ENCODE results near the gene BMPR2.

BMPR2 gene

GRCh38 chr2:202612145-202612544 lies 236.0 kb downstream of the BMPR2 start:
- Histone ChIP-seq H3K9ac (ENCODE audit: low read length) (no peak overlapping the region), H3K36me3 (ENCODE audit: control insufficient read depth, low read depth, low read length) (no peaks in the 10 kb centered on the region), H3K27ac (ENCODE audit: low read length) (no peak overlapping the region), H3K4me1 (ENCODE audit: control insufficient read depth, low read depth, low read length) (no peaks in the 10 kb centered on the region), H3K9me3 (ENCODE audit: control insufficient read depth, low read depth, low read length) (no peaks in the 10 kb centered on the region), H3K4me3 (ENCODE audit: low read length) (no peak overlapping the region), H3K27me3 (ENCODE audit: control insufficient read depth, insufficient read depth, low read length) (no peaks in the 10 kb centered on the region)

GRCh38 chr2:202613479-202613878 lies 237.4 kb downstream of the BMPR2 start:
- H3K27ac ChIP-seq (ENCODE audit: low read length), result no peak overlapping the region
- H3K9me3 ChIP-seq (ENCODE audit: control insufficient read depth, low read depth, low read length), result no peaks in the 10 kb centered on the region
- H3K4me3 ChIP-seq (ENCODE audit: low read length), result no peak overlapping the region
- H3K27me3 ChIP-seq (ENCODE audit: control insufficient read depth, insufficient read depth, low read length), result no peaks in the 10 kb centered on the region
- no peaks in the 10 kb centered on the region for H3K4me1 ChIP-seq (ENCODE audit: control insufficient read depth, low read depth, low read length)
- H3K9ac ChIP-seq (ENCODE audit: low read length), result no peak overlapping the region
- no peaks in the 10 kb centered on the region for H3K36me3 ChIP-seq (ENCODE audit: control insufficient read depth, low read depth, low read length)
